Breast epithelium (tissue), 4 donors: ENCODE measurements around the gene MIGA1. TPM values are rescaled to one million over a fixed set of nuclear protein-coding genes. Genes with fewer than 3 reads are reported as not detected.
A peak's percentile ranks its signal among the peaks of the same experiment; 100 is the strongest.

Experiments
- DNase-seq, 2 donors: peaks; one replicate each; pipeline ENCODE4 v3.0.0-alpha.2; 2019; ENCODE audit warnings: low spot score in 2 of 2
- H3K27ac ChIP-seq, 2 donors: fragments of 200-600 bp; sonication (generic) in 1 of 2; one replicate each; pipeline ENCODE4 v1.5.1; 2016 to 2019; ENCODE audit warnings: mild to moderate bottlenecking in 1 of 2
- H3K27me3 ChIP-seq, 2 donors: fragments of 200-600 bp; sonication (generic) in 1 of 2; one replicate each; pipeline versions ENCODE4 v1.5.1 to v1.6.0; 2017 to 2019; ENCODE audit warnings: control low read depth in 1 of 2, mild to moderate bottlenecking in 1 of 2
- H3K36me3 ChIP-seq: fragments of 200-600 bp; one replicate; pipeline ENCODE4 v1.5.1; 2019
- H3K4me1 ChIP-seq, 2 donors: fragments of 200-600 bp; sonication (generic); one replicate each; pipeline ENCODE4 v1.5.1; 2016 to 2019; ENCODE audit warnings: control low read depth in 1 of 2
- H3K4me3 ChIP-seq, 3 donors: fragments of 200-600 bp; sonication (generic); 1 replicate in 2 of 3; 2 replicates in 1 of 3; pipeline ENCODE4 v1.5.1; 2016 to 2019; ENCODE audit warnings: mild to moderate bottlenecking in 3 of 3, moderate library complexity in 2 of 3
- H3K9me3 ChIP-seq, 2 donors: fragments of 200-600 bp; sonication (generic) in 1 of 2; one replicate each; pipeline ENCODE4 v1.5.1; 2016 to 2019; ENCODE audit warnings: control low read depth in 1 of 2
- POLR2A ChIP-seq: fragments of 450-650 bp; IDR thresholded peaks from one replicate; pipeline ENCODE4 v1.6.1; 2016; ENCODE audit warnings: antibody characterized with exemption, mild to moderate bottlenecking, moderate library complexity
- POLR2AphosphoS5 ChIP-seq, 3 donors: sonication (generic); formaldehyde crosslinking; IDR thresholded peaks; one replicate each; pipeline ENCODE4 v1.6.1; 2017; ENCODE audit warnings: antibody characterized with exemption in 3 of 3
- intact Hi-C: fragments of 100-400 bp; cut with DNase I; formaldehyde crosslinking; loops from one replicate; pipeline ENCODE4 v1.15.1; 2023; ENCODE audit warnings: low total_unique reads
- total RNA-seq, 3 donors: library from RNA; depleted of rRNA; stranded (reverse); fragments of >200 nt; gene quantifications; one replicate each; pipeline ENCODE4 v1.1.0, GENCODE V29; 2016
- TF ChIP-seq, protein P1 (sequence below), 3 donors: fragments of 450-650 bp; IDR thresholded peaks; one replicate each; pipeline ENCODE4 v1.5.1; 2016 to 2017; ENCODE audit warnings: antibody characterized with exemption in 3 of 3, mild to moderate bottlenecking in 3 of 3, moderate library complexity in 3 of 3

MIGA1 gene
- total RNA-seq, 3 donors from 2014 or later = 20.3 to 30.3 (median 22.2) TPM

DNA sequence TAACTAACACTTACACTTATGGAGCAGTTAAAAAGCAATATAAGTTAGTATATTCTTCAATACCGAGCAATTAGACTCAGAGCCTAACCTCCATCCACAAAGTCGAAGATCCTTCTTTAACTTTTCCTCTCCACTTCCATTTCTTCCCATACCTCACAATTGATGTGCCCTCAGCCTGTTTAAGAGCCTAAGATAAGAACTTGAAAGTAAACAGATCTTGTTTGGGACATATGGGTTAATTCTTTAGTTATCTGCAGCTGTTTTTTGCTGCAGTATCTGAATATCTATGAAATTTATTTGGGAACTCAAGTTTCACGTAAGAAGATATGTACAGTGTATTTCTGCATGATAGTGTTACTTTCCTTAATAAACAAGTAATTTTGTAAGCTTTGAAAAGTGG lies 51.5 kb downstream of the MIGA1 start:
- TF ChIP-seq POLR2A (no peak), POLR2AphosphoS5 (IDR thresholded peaks at IDR 0.05) (no peak)
- TF ChIP-seq, protein P1, sequence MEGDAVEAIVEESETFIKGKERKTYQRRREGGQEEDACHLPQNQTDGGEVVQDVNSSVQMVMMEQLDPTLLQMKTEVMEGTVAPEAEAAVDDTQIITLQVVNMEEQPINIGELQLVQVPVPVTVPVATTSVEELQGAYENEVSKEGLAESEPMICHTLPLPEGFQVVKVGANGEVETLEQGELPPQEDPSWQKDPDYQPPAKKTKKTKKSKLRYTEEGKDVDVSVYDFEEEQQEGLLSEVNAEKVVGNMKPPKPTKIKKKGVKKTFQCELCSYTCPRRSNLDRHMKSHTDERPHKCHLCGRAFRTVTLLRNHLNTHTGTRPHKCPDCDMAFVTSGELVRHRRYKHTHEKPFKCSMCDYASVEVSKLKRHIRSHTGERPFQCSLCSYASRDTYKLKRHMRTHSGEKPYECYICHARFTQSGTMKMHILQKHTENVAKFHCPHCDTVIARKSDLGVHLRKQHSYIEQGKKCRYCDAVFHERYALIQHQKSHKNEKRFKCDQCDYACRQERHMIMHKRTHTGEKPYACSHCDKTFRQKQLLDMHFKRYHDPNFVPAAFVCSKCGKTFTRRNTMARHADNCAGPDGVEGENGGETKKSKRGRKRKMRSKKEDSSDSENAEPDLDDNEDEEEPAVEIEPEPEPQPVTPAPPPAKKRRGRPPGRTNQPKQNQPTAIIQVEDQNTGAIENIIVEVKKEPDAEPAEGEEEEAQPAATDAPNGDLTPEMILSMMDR (IDR thresholded peaks at IDR 0.05) = no peak
- intact Hi-C loops = no loop called here
- no peaks in the 10 kb centered on the region for H3K36me3 ChIP-seq
- no peaks in the 10 kb centered on the region for H3K27me3 ChIP-seq
- no peak overlapping the region for H3K27ac ChIP-seq
- no peak overlapping the region for H3K4me3 ChIP-seq
- no peak for DNase-seq
- no peaks in the 10 kb centered on the region for H3K9me3 ChIP-seq
- H3K4me1 ChIP-seq = peaks cover 0 to 18% of the 10 kb centered on the region in 2 donors

DNA sequence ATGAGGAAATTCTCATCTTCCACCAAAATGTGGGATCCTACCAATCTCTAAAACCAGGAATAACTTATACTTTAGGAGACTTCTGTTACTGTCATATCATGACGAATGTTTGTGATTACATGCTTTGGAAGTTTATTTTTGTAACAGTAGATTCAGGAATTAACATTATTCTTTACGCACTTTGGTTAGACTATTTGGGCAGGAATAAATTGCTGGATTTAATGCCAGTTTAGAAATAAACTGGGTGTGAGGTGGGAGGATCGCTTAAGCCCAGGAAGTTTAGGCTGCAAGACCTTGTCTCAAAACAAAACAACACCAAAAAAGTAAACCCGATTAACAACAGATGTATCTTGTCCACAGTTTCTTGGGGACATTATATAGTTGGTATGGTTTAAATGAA lies 52.1 kb downstream of the MIGA1 start:
- H3K9me3 ChIP-seq = no peaks in the 10 kb centered on the region
- TF ChIP-seq POLR2A = no peak
- TF ChIP-seq, protein P1 (IDR thresholded peaks at IDR 0.05) = no peak
- TF ChIP-seq POLR2AphosphoS5 (IDR thresholded peaks at IDR 0.05) = no peak
- no peak for DNase-seq
- H3K4me1 ChIP-seq = peaks cover 0 to 18% of the 10 kb centered on the region in 2 donors
- intact Hi-C loops = no loop called here
- H3K27me3 ChIP-seq = no peaks in the 10 kb centered on the region
- H3K36me3 ChIP-seq = no peaks in the 10 kb centered on the region
- H3K27ac ChIP-seq = peak overlapping the region; percentile 74 to 87
- H3K4me3 ChIP-seq = no peak overlapping the region

DNA sequence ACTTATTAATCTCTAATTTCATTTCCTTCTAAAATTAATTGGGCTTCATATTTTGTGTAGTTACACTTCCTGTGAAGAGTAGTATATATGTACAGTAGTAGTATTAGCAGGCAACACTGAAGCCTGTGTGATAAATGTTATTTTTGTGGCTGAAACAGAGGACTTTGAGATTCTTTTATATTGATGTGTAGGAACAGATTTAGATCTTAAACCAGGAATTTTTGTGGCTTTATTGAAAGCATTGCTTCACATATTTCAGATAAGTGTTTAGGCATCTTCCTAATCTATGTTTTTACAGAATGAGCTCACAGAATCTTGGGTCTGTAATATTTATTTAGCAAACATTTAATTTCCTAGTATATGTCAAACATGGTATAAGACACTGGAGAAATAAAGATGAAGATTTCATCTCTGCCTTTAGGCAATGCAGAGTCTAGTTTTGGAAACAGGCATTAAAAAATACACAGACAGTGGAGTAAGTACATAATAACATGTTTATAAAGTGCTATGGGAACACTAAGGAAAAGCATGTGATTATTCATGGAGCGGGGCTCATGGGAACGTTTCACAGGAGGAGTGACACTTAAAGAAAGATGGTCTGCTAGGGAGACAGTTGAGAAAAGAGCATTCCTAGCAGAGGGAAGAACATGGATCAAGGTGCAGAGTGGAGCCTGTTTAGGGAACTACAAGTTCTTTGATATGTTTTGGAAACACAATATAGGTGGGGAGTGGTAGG lies 52.7 kb downstream of the MIGA1 start:
- H3K9me3 ChIP-seq = no peaks in the 10 kb centered on the region
- no peak for DNase-seq
- TF ChIP-seq, protein P1 (IDR thresholded peaks at IDR 0.05) = no peak
- TF ChIP-seq POLR2A (no peak), POLR2AphosphoS5 (IDR thresholded peaks at IDR 0.05) (no peak)
- no peaks in the 10 kb centered on the region for H3K36me3 ChIP-seq
- H3K27ac ChIP-seq = peak overlapping the region; percentile 74 to 87
- no peaks in the 10 kb centered on the region for H3K27me3 ChIP-seq
- no peak overlapping the region for H3K4me3 ChIP-seq
- peaks cover 0 to 18% of the 10 kb centered on the region in 2 donors for H3K4me1 ChIP-seq
- intact Hi-C loops = no loop called here

DNA sequence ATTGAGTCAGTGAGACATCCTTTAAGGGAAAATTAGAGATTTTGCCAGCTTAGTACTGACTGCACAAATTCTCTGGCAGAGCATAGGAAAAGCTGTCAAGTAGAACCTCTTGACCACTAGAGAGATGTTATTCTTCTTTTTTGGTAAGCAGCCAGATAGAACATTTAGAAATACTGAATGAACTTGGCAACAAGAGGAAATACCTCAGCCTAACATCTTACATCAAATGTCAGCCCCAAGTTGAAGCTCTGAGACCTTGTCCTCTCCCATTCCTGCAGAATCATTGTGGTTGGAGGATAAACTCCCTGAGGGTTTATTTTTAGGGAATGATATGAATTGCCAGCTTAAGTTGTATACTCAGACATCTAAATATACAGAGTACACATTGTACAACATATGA lies 53.5 kb downstream of the MIGA1 start:
- H3K4me3 ChIP-seq = no peak overlapping the region
- peaks cover 0 to 18% of the 10 kb centered on the region in 2 donors for H3K4me1 ChIP-seq
- no peaks in the 10 kb centered on the region for H3K9me3 ChIP-seq
- TF ChIP-seq, protein P1 (IDR thresholded peaks at IDR 0.05) = no peak
- no peak for TF ChIP-seq POLR2A
- TF ChIP-seq POLR2AphosphoS5 (IDR thresholded peaks at IDR 0.05) = peak in 1 of 3 donors; percentile 66
- intact Hi-C loops = no loop called here
- H3K36me3 ChIP-seq = no peaks in the 10 kb centered on the region
- H3K27ac ChIP-seq = peak overlapping the region; percentile 74 to 87
- no peaks in the 10 kb centered on the region for H3K27me3 ChIP-seq
- no peak for DNase-seq

DNA sequence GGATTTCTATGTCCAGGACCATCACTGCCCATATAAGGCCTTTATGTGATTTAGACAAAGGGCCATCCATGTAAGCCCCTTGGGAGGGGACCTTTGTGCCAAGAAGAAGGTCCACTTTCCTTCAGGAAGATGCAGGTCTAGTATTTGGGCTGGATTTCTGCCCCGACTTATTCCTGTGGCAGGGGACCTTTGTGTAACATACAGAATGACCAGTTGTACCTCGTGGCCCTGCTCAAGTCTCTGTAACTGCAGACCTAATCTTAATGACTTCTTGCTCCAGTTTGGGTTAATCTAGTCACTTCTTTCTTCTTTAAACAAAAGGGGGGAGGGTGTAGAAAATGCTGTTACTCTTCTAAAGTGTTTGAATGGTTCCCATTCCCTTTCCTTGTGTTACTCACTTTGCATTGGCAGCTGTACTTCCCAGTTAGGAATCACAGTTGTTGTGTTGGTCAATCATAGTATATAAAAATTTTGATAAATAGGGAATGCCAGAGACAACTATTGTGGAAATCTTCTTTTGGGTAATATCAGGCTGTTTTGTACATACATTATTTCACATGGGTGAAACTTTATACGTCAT lies 54.2 kb downstream of the MIGA1 start:
- Histone ChIP-seq H3K4me3 (no peak overlapping the region), H3K36me3 (no peaks in the 10 kb centered on the region), H3K27ac (peak overlapping the region; percentile 74 to 87), H3K27me3 (no peaks in the 10 kb centered on the region), H3K4me1 (peaks cover 0 to 18% of the 10 kb centered on the region in 2 donors), H3K9me3 (no peaks in the 10 kb centered on the region)
- no peak for DNase-seq
- TF ChIP-seq POLR2AphosphoS5 (IDR thresholded peaks at IDR 0.05) (no peak), POLR2A (no peak)
- TF ChIP-seq, protein P1 (IDR thresholded peaks at IDR 0.05) = no peak
- intact Hi-C loops = no loop called here
